Brain microvascular endothelial cell (primary cell): Measurements from ENCODE around the gene RNF31.
A peak's percentile ranks its signal among the peaks of the same experiment; 100 is the strongest.

ENCODE experiments used
- DNase-seq: peaks from one replicate; pipeline ENCODE4 v3.0.0-alpha.2; 2020
- H3K27ac ChIP-seq: fragments of 250-450 bp; sonication (Bioruptor Pico); 2 replicates; pipeline ENCODE4 v1.5.1; 2020; ENCODE audit warnings: mild to moderate bottlenecking, moderate library complexity
- H3K27me3 ChIP-seq: fragments of 250-450 bp; sonication (Bioruptor Pico); replicated peaks from 2 replicates; pipeline ENCODE4 v1.5.1; 2020; ENCODE audit warnings: mild to moderate bottlenecking
- H3K36me3 ChIP-seq: fragments of 250-450 bp; sonication (Bioruptor Pico); replicated peaks from 2 replicates; pipeline ENCODE4 v1.5.1; 2020; ENCODE audit warnings: mild to moderate bottlenecking
- H3K4me3 ChIP-seq: 2 replicates; pipeline ENCODE4 v1.5.1; 2011; ENCODE audit warnings: low read depth, mild to moderate bottlenecking, control low read depth, low read length, moderate library complexity
- CTCF ChIP-seq: IDR thresholded peaks from 2 replicates; pipeline ENCODE4 v1.5.1; 2011; ENCODE audit warnings: low read depth, mild to moderate bottlenecking, moderate library complexity, low read length, control low read depth, inconsistent platforms; ENCODE audit errors: missing control alignments
- in situ Hi-C: cut with HindIII; loops from 2 replicates; pipeline ENCODE4 v1.10.0; 2017; ENCODE audit warnings: low sequenced_read_pairs, low pct_ligation_motif_present

RNF31 gene

GRCh38 chr14:24138396-24139271, 8.7 kb upstream of the RNF31 start:
- TF ChIP-seq CTCF, result no peak
- no peak overlapping the region for H3K4me3 ChIP-seq
- H3K36me3 ChIP-seq, result peaks cover 11% of the 10 kb centered on the region
- in situ Hi-C loops, result no loop called here
- no peak overlapping the region for H3K27ac ChIP-seq
- H3K27me3 ChIP-seq, result no peaks in the 10 kb centered on the region
- no peak for DNase-seq

- Histone ChIP-seq H3K4me3 (no peak overlapping the region), H3K27ac (no peak overlapping the region)
Observed at GRCh38 chr14:24139272-24139934, 7.9 kb upstream of the RNF31 start.

GRCh38 chr14:24141097-24141880, 6.0 kb upstream of the RNF31 start, which contains the start of gene EMC9:
TSS of gene EMC9 (minus strand) at chr14:24141591. CDS start at chr14:24141304, 287 bp downstream.
- peak within 1 kb of the TSS; percentile 93 for H3K4me3 ChIP-seq
- H3K36me3 ChIP-seq, result peaks cover 16% of the 10 kb centered on the region
- DNase-seq, result peak; percentile 100
- no peaks in the 10 kb centered on the region for H3K27me3 ChIP-seq
- in situ Hi-C loops, result no loop called here
- peak within 1 kb of the TSS; percentile 66 for H3K27ac ChIP-seq
- peak; percentile 65 for TF ChIP-seq CTCF

More at GRCh38 chr14:24139272-24139934, 7.9 kb upstream of the RNF31 start:
- in situ Hi-C loops, result no loop called here
- DNase-seq, result no peak
- no peak for TF ChIP-seq CTCF
- Histone ChIP-seq H3K36me3 (peaks cover 16% of the 10 kb centered on the region), H3K27me3 (no peaks in the 10 kb centered on the region)

GRCh38 chr14:24143511-24143910, 3.8 kb upstream of the RNF31 start:
- Histone ChIP-seq H3K27me3 (no peaks in the 10 kb centered on the region), H3K27ac (no peak overlapping the region), H3K4me3 (no peak overlapping the region), H3K36me3 (peaks cover 7% of the 10 kb centered on the region)
- no peak for TF ChIP-seq CTCF
- peak; percentile 68 for DNase-seq
- in situ Hi-C loops, result no loop called here

- Histone ChIP-seq H3K27ac (no peak overlapping the region), H3K27me3 (no peaks in the 10 kb centered on the region), H3K4me3 (no peak overlapping the region), H3K36me3 (peaks cover 8% of the 10 kb centered on the region)
- in situ Hi-C loops, result no loop called here
- no peak for DNase-seq
- TF ChIP-seq CTCF, result no peak
Observed at GRCh38 chr14:24144451-24144850, 2.8 kb upstream of the RNF31 start.
